Measurements from ENCODE around the gene APOM. TPM values are rescaled to one million over a fixed set of nuclear protein-coding genes. Genes with fewer than 3 reads are reported as not detected.
A peak's percentile ranks its signal among the peaks of the same experiment; 100 is the strongest.

Gene APOM
- total RNA-seq, 2 experiments from 2014 or later, result 1.5 to 2.1 TPM

DNA sequence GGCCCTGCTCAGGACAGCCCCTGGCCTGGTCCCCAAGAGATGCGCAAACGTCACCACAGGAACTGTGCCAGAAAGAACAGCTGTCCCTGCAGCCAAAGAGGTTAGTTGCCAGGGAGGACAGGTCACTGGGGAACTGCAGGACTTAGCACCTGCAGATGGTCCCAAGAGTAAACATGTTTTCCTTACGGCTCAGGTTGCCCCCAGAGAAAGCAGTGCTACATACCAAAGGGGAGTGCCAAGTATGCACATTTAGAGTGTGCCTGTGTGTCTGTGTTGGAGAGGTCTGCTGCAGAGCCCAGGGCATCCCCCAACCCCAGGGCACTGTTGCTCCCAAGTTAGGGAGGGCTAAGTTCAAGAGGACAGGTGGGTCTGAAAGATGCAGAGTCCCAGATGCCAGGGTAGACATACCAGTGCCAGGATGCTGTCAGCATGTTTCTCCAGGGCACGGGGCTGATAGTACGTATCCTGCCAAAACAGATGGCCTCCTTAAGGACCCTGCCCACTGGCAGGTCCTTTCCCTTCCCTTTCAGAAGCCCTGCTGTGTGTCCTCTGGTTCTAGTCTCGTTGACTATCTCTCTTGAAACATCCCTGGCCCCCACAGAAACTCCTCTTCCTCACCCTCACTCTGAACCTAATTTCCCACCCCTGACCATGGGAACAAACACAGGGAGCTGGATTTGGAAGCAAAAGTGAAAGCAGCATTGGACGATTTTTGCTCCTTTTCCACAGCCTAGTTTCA is 46.1 kb downstream of the APOM start:
- intact Hi-C loops (cut with micrococcal nuclease; ENCODE audit: unreplicated experiment), result loop anchor here (2.0 to 10.0 kb wide), 3 partner anchors 25 to 253 kb away; partner anchors contain the start of genes NELFE and SKIC2
- Histone ChIP-seq H3K4me3 (ENCODE audit: low read depth, low read length, poor library complexity, severe bottlenecking) (peak overlapping the region; percentile 78), H3K27ac (ENCODE audit: low read depth, low read length, poor library complexity, severe bottlenecking) (peak overlapping the region; percentile 74), H3K4me2 (ENCODE audit: low read length) (peak overlapping the region; percentile 98), H3K79me2 (ENCODE audit: insufficient read depth, low read depth, low read length) (peaks cover 14% of the 10 kb centered on the region; the same call in 1 of the 2 replicates), H3K9me3 (ENCODE audit: low read length) (no peaks in the 10 kb centered on the region), H3K36me3 (ENCODE audit: insufficient read depth, low read length) (peaks cover 18% of the 10 kb centered on the region), H3K9me2 (ENCODE audit: insufficient read depth, low read length) (no peaks in the 10 kb centered on the region), H3K4me1 (ENCODE audit: insufficient read depth, low read length, poor library complexity, severe bottlenecking) (peaks cover 20% of the 10 kb centered on the region), H4K20me1 (ENCODE audit: insufficient read depth, low read length) (no peaks in the 10 kb centered on the region), H2AFZ (ENCODE audit: low read length) (peak overlapping the region; percentile 88; the same call in 1 of the 2 replicates)
- no peak for DNase-seq (ENCODE audit: low spot score)
- no peak for TF ChIP-seq EZH2phosphoT487 (IDR thresholded peaks at IDR 0.05; ENCODE audit: borderline replicate concordance, low read depth, low read length)
- TF ChIP-seq, protein P1, sequence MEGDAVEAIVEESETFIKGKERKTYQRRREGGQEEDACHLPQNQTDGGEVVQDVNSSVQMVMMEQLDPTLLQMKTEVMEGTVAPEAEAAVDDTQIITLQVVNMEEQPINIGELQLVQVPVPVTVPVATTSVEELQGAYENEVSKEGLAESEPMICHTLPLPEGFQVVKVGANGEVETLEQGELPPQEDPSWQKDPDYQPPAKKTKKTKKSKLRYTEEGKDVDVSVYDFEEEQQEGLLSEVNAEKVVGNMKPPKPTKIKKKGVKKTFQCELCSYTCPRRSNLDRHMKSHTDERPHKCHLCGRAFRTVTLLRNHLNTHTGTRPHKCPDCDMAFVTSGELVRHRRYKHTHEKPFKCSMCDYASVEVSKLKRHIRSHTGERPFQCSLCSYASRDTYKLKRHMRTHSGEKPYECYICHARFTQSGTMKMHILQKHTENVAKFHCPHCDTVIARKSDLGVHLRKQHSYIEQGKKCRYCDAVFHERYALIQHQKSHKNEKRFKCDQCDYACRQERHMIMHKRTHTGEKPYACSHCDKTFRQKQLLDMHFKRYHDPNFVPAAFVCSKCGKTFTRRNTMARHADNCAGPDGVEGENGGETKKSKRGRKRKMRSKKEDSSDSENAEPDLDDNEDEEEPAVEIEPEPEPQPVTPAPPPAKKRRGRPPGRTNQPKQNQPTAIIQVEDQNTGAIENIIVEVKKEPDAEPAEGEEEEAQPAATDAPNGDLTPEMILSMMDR (conservative IDR thresholded peaks at IDR 0.05; ENCODE audit: low read length), result no peak
- ChIA-PET CTCF (ENCODE audit: unreplicated experiment) (no interaction called here), POLR2A (interaction anchor here (0.6 kb wide), 1 partner anchor 70 kb away, joined by 3 read pairs; no protein-coding TSS in a partner anchor)
- BruUV-seq (replicated peaks), result no TSS peak

DNA sequence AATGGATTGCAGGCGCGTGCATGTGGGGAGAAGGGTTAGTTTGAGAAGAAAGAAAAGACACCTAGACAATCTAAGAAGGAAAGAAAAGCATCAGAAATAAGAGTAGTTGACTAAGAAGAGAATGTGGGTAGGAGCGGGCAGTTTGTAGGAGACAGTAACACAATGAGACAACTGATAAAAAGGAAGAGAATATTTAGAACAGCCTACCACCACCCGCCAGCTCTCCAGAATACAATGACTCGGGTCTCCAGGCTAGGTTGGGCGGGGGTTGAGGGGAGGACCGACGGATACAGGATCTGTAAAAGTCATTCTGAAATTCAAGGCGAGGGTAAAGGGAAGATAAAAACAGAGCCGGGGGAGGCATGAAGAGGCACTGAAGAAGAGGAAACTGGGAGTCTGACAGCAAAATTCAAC is 46.7 kb downstream of the APOM start:
- no peak for TF ChIP-seq EZH2phosphoT487 (IDR thresholded peaks at IDR 0.05; ENCODE audit: borderline replicate concordance, low read depth, low read length)
- TF ChIP-seq, protein P1 (conservative IDR thresholded peaks at IDR 0.05; ENCODE audit: low read length), result no peak
- Histone ChIP-seq H4K20me1 (ENCODE audit: insufficient read depth, low read length) (no peaks in the 10 kb centered on the region), H3K4me2 (ENCODE audit: low read length) (peak overlapping the region; percentile 98), H3K27ac (ENCODE audit: low read depth, low read length, poor library complexity, severe bottlenecking) (peak overlapping the region; percentile 74), H3K4me3 (ENCODE audit: low read depth, low read length, poor library complexity, severe bottlenecking) (peak overlapping the region; percentile 78), H3K79me2 (ENCODE audit: insufficient read depth, low read depth, low read length) (peaks cover 14% of the 10 kb centered on the region; the same call in 1 of the 2 replicates), H3K9me3 (ENCODE audit: low read length) (no peaks in the 10 kb centered on the region), H3K9me2 (ENCODE audit: insufficient read depth, low read length) (no peaks in the 10 kb centered on the region), H3K36me3 (ENCODE audit: insufficient read depth, low read length) (peaks cover 16% of the 10 kb centered on the region), H2AFZ (ENCODE audit: low read length) (peak overlapping the region; percentile 88), H3K4me1 (ENCODE audit: insufficient read depth, low read length, poor library complexity, severe bottlenecking) (peaks cover 20% of the 10 kb centered on the region)
- no peak for DNase-seq (ENCODE audit: low spot score)
- ChIA-PET POLR2A (interaction anchor here (0.6 to 0.9 kb wide), 2 partner anchors 69 to 125 kb away, joined by 3 to 4 read pairs; partner anchors contain the start of gene HSPA1B), CTCF (ENCODE audit: unreplicated experiment) (no interaction called here)
- intact Hi-C loops (cut with micrococcal nuclease; ENCODE audit: unreplicated experiment), result loop anchor here (2.0 to 10.0 kb wide), 3 partner anchors 24 to 252 kb away; partner anchors contain the start of genes NELFE and SKIC2
- BruUV-seq (replicated peaks), result TSS peak; percentile 80
